Measurements from ENCODE around the gene UBASH3A. TPM values are rescaled to one million over a fixed set of nuclear protein-coding genes. Genes with fewer than 3 reads are reported as not detected.
A peak's percentile ranks its signal among the peaks of the same experiment; 100 is the strongest.

UBASH3A gene
- total and polyA plus RNA-seq, 2 experiments from 2014 or later: not detected

DNA sequence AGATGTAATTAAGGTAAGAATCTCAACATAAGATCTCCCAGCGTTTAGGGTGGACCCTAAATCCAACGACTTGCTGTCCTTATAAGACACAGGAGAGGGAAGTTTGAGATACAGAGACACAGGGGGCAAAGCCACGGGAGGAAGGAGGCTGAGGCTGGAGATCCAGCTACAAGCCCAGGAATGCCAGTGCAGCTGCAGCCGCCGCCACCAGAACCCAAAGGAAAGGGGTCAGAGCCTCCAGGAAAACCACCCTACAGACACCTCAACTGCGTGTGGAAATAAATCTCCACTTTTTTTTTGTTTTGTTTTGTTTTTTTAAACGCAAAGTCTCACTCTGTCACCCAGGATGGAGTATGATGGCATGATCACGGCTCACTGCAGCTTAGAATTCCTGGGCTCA lies 25.3 kb upstream of the UBASH3A start:
- H3K27me3 ChIP-seq: peaks cover 16% of the 10 kb centered on the region
- H3K9me3 ChIP-seq (ENCODE audit: low read depth): no peaks in the 10 kb centered on the region
- TF ChIP-seq, protein P1, sequence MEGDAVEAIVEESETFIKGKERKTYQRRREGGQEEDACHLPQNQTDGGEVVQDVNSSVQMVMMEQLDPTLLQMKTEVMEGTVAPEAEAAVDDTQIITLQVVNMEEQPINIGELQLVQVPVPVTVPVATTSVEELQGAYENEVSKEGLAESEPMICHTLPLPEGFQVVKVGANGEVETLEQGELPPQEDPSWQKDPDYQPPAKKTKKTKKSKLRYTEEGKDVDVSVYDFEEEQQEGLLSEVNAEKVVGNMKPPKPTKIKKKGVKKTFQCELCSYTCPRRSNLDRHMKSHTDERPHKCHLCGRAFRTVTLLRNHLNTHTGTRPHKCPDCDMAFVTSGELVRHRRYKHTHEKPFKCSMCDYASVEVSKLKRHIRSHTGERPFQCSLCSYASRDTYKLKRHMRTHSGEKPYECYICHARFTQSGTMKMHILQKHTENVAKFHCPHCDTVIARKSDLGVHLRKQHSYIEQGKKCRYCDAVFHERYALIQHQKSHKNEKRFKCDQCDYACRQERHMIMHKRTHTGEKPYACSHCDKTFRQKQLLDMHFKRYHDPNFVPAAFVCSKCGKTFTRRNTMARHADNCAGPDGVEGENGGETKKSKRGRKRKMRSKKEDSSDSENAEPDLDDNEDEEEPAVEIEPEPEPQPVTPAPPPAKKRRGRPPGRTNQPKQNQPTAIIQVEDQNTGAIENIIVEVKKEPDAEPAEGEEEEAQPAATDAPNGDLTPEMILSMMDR (IDR thresholded peaks at IDR 0.05; ENCODE audit: low read depth, low read length): no peak
- no peak for DNase-seq (ENCODE audit: low read depth in 1 of 2, low spot score in 1 of 2)
- H3K27ac ChIP-seq: no peak overlapping the region
- no peaks in the 10 kb centered on the region for H3K4me1 ChIP-seq (ENCODE audit: low read depth)
- no peaks in the 10 kb centered on the region for H3K36me3 ChIP-seq
- H3K4me3 ChIP-seq: no peak overlapping the region

DNA sequence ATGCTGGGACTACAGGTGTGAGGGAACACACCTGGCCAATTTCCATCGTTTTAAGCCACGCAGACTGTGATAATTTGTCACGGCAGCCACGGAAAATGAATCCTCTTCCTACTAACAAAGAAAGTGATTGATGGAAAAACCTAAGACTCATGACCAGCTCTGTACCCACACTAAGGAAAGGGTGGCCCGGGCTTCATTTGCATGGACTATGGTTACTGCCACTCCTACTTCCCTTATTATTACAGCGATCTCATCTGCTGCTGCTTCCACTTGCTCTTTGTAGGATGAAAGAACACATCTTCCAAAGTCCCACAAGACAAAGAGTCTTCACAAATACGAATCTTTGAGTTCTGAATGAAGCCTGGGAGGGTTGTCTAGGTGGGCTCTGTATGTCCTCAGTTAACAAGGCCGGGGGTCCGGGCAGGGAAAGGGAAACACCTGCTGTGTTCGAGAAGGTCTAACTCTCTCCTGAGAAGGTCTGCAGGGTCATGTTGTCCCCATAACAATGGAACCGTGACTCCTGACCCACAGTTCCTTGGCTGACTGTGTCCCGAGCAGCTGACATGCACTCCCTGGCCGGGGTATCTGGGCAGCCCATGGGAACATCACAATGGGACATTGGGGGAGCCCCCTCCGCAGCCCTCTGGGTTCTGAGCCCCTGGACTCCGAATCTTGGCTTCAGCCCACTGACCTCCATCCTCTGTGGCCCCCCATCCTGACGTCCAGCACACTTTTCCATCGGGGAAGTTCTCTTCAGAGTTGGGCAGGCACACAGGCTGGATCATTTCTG lies 24.1 kb upstream of the UBASH3A start:
- H3K27me3 ChIP-seq: peaks cover 12% of the 10 kb centered on the region
- TF ChIP-seq, protein P1 (IDR thresholded peaks at IDR 0.05; ENCODE audit: low read depth, low read length): no peak
- H3K27ac ChIP-seq: no peak overlapping the region
- H3K4me3 ChIP-seq: no peak overlapping the region
- no peaks in the 10 kb centered on the region for H3K9me3 ChIP-seq (ENCODE audit: low read depth)
- H3K36me3 ChIP-seq: no peaks in the 10 kb centered on the region
- no peaks in the 10 kb centered on the region for H3K4me1 ChIP-seq (ENCODE audit: low read depth)
- no peak for DNase-seq (ENCODE audit: low read depth in 1 of 2, low spot score in 1 of 2)

DNA sequence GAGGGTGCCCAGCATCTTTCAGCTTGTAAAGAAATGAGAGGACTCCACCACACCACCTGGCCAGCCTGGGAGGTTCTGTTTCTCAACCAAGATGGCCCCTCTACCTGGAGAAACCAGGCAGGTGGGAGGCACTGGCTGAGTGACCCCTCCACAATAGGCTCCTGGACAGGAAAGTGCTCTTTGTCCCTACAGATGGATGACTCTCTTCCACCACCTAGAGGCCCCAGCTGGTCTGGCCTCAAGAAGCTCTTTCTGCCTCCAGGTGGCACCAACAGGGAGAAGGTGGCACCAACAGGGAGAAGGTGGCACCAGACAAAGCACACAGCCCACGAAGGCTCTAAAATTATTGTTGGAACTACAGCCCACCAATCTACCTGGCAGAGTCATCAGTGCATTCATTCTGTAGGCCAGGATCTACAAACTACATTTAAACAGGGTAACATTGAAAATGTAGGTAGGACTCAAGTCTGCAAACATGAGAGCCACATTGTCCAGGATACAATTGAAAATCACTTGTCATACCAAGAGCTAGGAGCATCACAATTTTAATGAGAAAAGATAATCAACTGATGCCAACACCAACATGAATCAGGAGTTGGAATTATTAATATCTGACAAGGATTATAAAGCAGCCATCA lies 22.2 kb upstream of the UBASH3A start:
- peak; percentile 15 to 50 for DNase-seq (ENCODE audit: low read depth in 1 of 2, low spot score in 1 of 2)
- TF ChIP-seq, protein P1 (IDR thresholded peaks at IDR 0.05; ENCODE audit: low read depth, low read length): peak; percentile 77
- Histone ChIP-seq H3K4me3 (no peak overlapping the region), H3K27me3 (no peaks in the 10 kb centered on the region), H3K4me1 (ENCODE audit: low read depth) (no peaks in the 10 kb centered on the region), H3K27ac (no peak overlapping the region), H3K36me3 (no peaks in the 10 kb centered on the region), H3K9me3 (ENCODE audit: low read depth) (no peaks in the 10 kb centered on the region)

- TF ChIP-seq, protein P1 (IDR thresholded peaks at IDR 0.05; ENCODE audit: low read depth, low read length): no peak
- no peaks in the 10 kb centered on the region for H3K4me1 ChIP-seq (ENCODE audit: low read depth)
- no peaks in the 10 kb centered on the region for H3K36me3 ChIP-seq
- H3K27ac ChIP-seq: no peak overlapping the region
- H3K27me3 ChIP-seq: no peaks in the 10 kb centered on the region
- no peaks in the 10 kb centered on the region for H3K9me3 ChIP-seq (ENCODE audit: low read depth)
- H3K4me3 ChIP-seq: no peak overlapping the region
- no peak for DNase-seq (ENCODE audit: low read depth in 1 of 2, low spot score in 1 of 2)
Measured at GRCh38 chr21:42382915-42383314, 20.8 kb upstream of the UBASH3A start.

GRCh38 chr21:42383331-42383730 lies 20.4 kb upstream of the UBASH3A start:
- no peaks in the 10 kb centered on the region for H3K4me1 ChIP-seq (ENCODE audit: low read depth)
- H3K36me3 ChIP-seq: no peaks in the 10 kb centered on the region
- DNase-seq (ENCODE audit: low read depth in 1 of 2, low spot score in 1 of 2): no peak
- no peaks in the 10 kb centered on the region for H3K27me3 ChIP-seq
- TF ChIP-seq, protein P1 (IDR thresholded peaks at IDR 0.05; ENCODE audit: low read depth, low read length): no peak
- H3K4me3 ChIP-seq: no peak overlapping the region
- no peaks in the 10 kb centered on the region for H3K9me3 ChIP-seq (ENCODE audit: low read depth)
- no peak overlapping the region for H3K27ac ChIP-seq

Measured in cardiac muscle cell (in vitro differentiated cells and primary cell).